Ishikawa (cell line): ENCODE measurements around the gene LYSMD4.

Experiments used
- CEBPB ChIP-seq: IDR thresholded peaks from 2 replicates; pipeline ENCODE4 v1.6.1; 2012
- CREB1 ChIP-seq: IDR thresholded peaks from 2 replicates; pipeline ENCODE4 v1.6.1; 2012; ENCODE audit warnings: low read depth
- EGR1 ChIP-seq: IDR thresholded peaks from 2 replicates; pipeline ENCODE4 v1.6.1; 2012
- EP300 ChIP-seq: IDR thresholded peaks from 2 replicates; pipeline ENCODE4 v1.6.1; 2012; ENCODE audit warnings: borderline replicate concordance
- FOXM1 ChIP-seq: IDR thresholded peaks from 2 replicates; pipeline ENCODE4 v1.6.1; 2012; ENCODE audit warnings: low read depth, borderline replicate concordance
- REST ChIP-seq: IDR thresholded peaks from 2 replicates; pipeline ENCODE4 v1.6.1; 2012; ENCODE audit warnings: low read depth, mild to moderate bottlenecking
- TAF1 ChIP-seq: IDR thresholded peaks from 2 replicates; pipeline ENCODE4 v1.6.1; 2012; ENCODE audit warnings: low read depth, mild to moderate bottlenecking
- ZBTB7A ChIP-seq: IDR thresholded peaks from 2 replicates; pipeline ENCODE4 v1.6.1; 2012; ENCODE audit warnings: low read depth
- TF ChIP-seq, protein P1 (sequence below): IDR thresholded peaks from 2 replicates; pipeline ENCODE4 v1.6.1; 2012

GRCh38 chr15:99731336-99732123 lies 1.7 kb downstream of the LYSMD4 start:
- no peak for TF ChIP-seq REST
- no peak for TF ChIP-seq EGR1
- TF ChIP-seq TAF1, result no peak
- TF ChIP-seq FOXM1, result no peak
- no peak for TF ChIP-seq EP300
- no peak for TF ChIP-seq CREB1
- TF ChIP-seq, protein P1, sequence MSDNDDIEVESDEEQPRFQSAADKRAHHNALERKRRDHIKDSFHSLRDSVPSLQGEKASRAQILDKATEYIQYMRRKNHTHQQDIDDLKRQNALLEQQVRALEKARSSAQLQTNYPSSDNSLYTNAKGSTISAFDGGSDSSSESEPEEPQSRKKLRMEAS, result no peak
- no peak for TF ChIP-seq ZBTB7A
- TF ChIP-seq CEBPB, result no peak
